ENCODE measurements around the gene KLF13. TPM values are rescaled to one million over a fixed set of nuclear protein-coding genes. Genes with fewer than 3 reads are reported as not detected.

KLF13 gene
- total RNA-seq, 1 experiment from 2014 or later = 78.6 TPM

DNA sequence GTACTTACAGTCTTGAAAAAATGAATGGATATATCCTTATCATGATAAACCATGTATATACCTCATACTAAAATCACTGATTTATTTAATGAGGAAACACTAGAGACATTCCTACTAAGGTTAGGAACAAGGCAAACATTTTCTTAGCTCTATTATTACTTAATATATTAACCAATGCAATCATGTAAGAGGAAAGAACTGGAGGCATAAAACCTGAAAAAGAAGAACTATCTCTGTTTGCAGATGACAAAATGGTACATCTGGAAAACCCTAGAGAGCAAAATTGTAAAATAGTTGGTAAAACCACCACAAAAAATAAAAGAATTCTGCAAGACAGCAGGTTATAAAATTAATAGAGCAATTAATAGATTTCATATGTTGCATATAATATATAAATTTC is 81.2 kb downstream of the KLF13 start:
- intact Hi-C loops (cut with micrococcal nuclease; ENCODE audit: unreplicated experiment) = no loop called here
- CTCF ChIA-PET = no interaction called here
- POLR2A ChIA-PET = no interaction called here

GRCh38 chr15:31408724-31409123 is 82.1 kb downstream of the KLF13 start:
- Histone ChIP-seq H3K27ac (ENCODE audit: low read length) (no peak overlapping the region), H3K36me3 (ENCODE audit: control insufficient read depth, insufficient read depth, low read length) (no peaks in the 10 kb centered on the region), H3K27me3 (ENCODE audit: control insufficient read depth, insufficient read depth, low read length) (no peaks in the 10 kb centered on the region), H3K4me3 (ENCODE audit: low read depth in 2 of 2, low read length in 2 of 2) (no peak overlapping the region), H3K4me1 (ENCODE audit: control insufficient read depth, insufficient read depth, low read length) (no peaks in the 10 kb centered on the region), H3K9me3 (ENCODE audit: control insufficient read depth, insufficient read depth, low read depth, low read length) (peaks cover 3% of the 10 kb centered on the region; the same call in 1 of the 2 replicates)
- no peak for TF ChIP-seq SIN3A (IDR thresholded peaks at IDR 0.05; ENCODE audit: borderline replicate concordance, insufficient read depth, low read depth, low read length)
- no peak for TF ChIP-seq POLR2AphosphoS5 (IDR thresholded peaks at IDR 0.05; ENCODE audit: low read depth, low read length)
- TF ChIP-seq TCF7L2 (IDR thresholded peaks at IDR 0.05; ENCODE audit: low read depth, low read length) = no peak
- no peak for TF ChIP-seq CTCF (IDR thresholded peaks at IDR 0.05)
- TF ChIP-seq, protein P1, sequence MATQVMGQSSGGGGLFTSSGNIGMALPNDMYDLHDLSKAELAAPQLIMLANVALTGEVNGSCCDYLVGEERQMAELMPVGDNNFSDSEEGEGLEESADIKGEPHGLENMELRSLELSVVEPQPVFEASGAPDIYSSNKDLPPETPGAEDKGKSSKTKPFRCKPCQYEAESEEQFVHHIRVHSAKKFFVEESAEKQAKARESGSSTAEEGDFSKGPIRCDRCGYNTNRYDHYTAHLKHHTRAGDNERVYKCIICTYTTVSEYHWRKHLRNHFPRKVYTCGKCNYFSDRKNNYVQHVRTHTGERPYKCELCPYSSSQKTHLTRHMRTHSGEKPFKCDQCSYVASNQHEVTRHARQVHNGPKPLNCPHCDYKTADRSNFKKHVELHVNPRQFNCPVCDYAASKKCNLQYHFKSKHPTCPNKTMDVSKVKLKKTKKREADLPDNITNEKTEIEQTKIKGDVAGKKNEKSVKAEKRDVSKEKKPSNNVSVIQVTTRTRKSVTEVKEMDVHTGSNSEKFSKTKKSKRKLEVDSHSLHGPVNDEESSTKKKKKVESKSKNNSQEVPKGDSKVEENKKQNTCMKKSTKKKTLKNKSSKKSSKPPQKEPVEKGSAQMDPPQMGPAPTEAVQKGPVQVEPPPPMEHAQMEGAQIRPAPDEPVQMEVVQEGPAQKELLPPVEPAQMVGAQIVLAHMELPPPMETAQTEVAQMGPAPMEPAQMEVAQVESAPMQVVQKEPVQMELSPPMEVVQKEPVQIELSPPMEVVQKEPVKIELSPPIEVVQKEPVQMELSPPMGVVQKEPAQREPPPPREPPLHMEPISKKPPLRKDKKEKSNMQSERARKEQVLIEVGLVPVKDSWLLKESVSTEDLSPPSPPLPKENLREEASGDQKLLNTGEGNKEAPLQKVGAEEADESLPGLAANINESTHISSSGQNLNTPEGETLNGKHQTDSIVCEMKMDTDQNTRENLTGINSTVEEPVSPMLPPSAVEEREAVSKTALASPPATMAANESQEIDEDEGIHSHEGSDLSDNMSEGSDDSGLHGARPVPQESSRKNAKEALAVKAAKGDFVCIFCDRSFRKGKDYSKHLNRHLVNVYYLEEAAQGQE (IDR thresholded peaks at IDR 0.05; ENCODE audit: insufficient read depth in 1 of 2, low read depth in 2 of 2, low read length in 1 of 2) = no peak
- ATAC-seq (no peak), DNase-seq (ENCODE audit: low read depth, low spot score) (no peak)
- POLR2A ChIA-PET = no interaction called here
- no TSS peak for BruUV-seq (replicated peaks)
- in situ Hi-C loops (cut with HindIII; ENCODE audit: low pct_unique_long_range_greater_than_20kb, low sequenced_read_pairs) = no loop called here
- CTCF ChIA-PET = no interaction called here
- intact Hi-C loops (cut with micrococcal nuclease; ENCODE audit: unreplicated experiment) = no loop called here

More for the DNA sequence above, 81.2 kb downstream of the KLF13 start:
- H3K9me3 ChIP-seq (ENCODE audit: control insufficient read depth, insufficient read depth, low read depth, low read length) = peaks cover 3% of the 10 kb centered on the region; the same call in 1 of the 2 replicates
- in situ Hi-C loops (cut with HindIII; ENCODE audit: low pct_unique_long_range_greater_than_20kb, low sequenced_read_pairs) = no loop called here
- TF ChIP-seq, protein P1 (IDR thresholded peaks at IDR 0.05; ENCODE audit: insufficient read depth in 1 of 2, low read depth in 2 of 2, low read length in 1 of 2) = no peak
- no peak overlapping the region for H3K4me3 ChIP-seq (ENCODE audit: low read depth in 2 of 2, low read length in 2 of 2)
- H3K27ac ChIP-seq (ENCODE audit: low read length) = no peak overlapping the region
- no peak for DNase-seq (ENCODE audit: low read depth, low spot score)
- no peaks in the 10 kb centered on the region for H3K36me3 ChIP-seq (ENCODE audit: control insufficient read depth, insufficient read depth, low read length)
- no peaks in the 10 kb centered on the region for H3K4me1 ChIP-seq (ENCODE audit: control insufficient read depth, insufficient read depth, low read length)
- no peaks in the 10 kb centered on the region for H3K27me3 ChIP-seq (ENCODE audit: control insufficient read depth, insufficient read depth, low read length)
- ATAC-seq = no peak
- BruUV-seq (replicated peaks) = no TSS peak
